CD4-positive, alpha-beta T cell treated with Interleukin-4 for 1 hour (primary cell): ENCODE measurements around the gene CKS2.
"Not testable (repeated sequence)": the region's sequence is repeated elsewhere in the genome, so short reads cannot be mapped to it uniquely, and the experiment has no call there.

ENCODE experiments used
- DNase-seq, 2 donors: peaks; one replicate each; pipeline ENCODE4 v3.0.0-alpha.2; 2020 to 2022

Gene CKS2

GRCh38 chr9:89311346-89312221 lies 589 bp downstream of the CKS2 start:
- no peak for DNase-seq

- DNase-seq: peak in 1 of 2 donors; percentile 38
Measured at GRCh38 chr9:89312222-89312571, 1.2 kb downstream of the CKS2 start.

DNA sequence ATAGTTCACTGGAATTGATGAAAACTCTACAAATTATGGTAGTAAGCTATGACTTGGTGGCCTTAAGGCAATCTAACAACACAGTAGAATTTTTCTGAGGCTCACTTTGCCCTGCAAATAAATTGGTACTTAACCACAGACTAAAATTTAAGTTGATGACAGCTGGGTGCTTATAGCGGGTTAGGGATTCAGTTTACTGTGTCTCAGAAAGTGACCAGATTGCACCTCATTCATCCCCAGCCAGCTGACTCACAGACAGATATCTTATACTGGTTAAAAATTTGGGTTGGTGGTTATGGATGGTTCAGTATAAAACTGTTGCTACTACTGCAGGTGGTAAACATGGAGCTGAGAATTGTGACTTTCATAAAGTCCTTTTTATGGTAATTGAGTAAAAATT lies 2.8 kb downstream of the CKS2 start:
- no peak for DNase-seq

DNA sequence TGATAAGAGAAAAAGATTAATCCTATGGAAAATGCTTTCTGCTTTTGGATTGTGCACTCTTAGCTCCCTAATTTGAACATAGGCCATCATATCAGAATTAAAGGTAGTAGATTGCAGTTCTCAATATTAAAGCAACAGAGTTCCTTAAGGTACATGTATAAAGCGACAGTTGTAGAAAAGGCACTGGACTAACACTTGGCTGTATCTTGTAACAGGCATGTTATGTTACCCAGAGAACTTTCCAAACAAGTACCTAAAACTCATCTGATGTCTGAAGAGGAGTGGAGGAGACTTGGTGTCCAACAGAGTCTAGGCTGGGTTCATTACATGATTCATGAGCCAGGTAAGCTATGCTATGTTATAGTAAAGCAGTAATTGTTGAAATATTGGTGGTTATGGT lies 4.0 kb downstream of the CKS2 start:
- DNase-seq: no peak

- DNase-seq: no peak
Measured at GRCh38 chr9:89315482-89315881, 4.5 kb downstream of the CKS2 start.

- DNase-seq: no peak
Measured at GRCh38 chr9:89317282-89317681, 6.3 kb downstream of the CKS2 start.

- DNase-seq: peak; percentile 94
Measured at GRCh38 chr9:89318123-89319014, 7.4 kb downstream of the CKS2 start, which contains the start of gene SECISBP2. Gene SECISBP2, plus strand, starts transcription at chr9:89318500. Its CDS starts 77 bp downstream, at chr9:89318577.

- no peak for DNase-seq
Measured at GRCh38 chr9:89319015-89319905, 8.3 kb downstream of the CKS2 start.

DNA sequence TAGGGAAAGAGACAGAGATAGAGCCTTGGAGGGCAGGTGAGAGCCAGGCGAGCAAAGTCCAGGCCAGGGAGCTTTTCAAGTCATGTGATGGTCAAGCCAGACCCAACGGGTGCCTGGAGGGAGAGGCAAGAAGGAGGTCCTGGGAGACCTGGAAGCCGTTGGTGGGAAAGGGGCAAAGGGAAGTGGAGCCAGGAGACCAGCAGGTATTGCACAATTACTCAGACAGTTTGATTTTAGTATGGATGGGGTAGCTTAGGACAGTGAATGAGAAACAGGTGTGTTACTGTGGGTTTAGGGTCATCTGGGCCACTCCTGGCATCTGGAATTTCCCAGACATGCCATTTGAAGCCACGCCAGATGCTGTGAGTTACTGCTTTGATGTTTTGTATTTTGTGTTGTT lies 12.4 kb downstream of the CKS2 start:
- no peak for DNase-seq

- DNase-seq: no peak
Measured at GRCh38 chr9:89325733-89326132, 14.7 kb downstream of the CKS2 start.

DNA sequence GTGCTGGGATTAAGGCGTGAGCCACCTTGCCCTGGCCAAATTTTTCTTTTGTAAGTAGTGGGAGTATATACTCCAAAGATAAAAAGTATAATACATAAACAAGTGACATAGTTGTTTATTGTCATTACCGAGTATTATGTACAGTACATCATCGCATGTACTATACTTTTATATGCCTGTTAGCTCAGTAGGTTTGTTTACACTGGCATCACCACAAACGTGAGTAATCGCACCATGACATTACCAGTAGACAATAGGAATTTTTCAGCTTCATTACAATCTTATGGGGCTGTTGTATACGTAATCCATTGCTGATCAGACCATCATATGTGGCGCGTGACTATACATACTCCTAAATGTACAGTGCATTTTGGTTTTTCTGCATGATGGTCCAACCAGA lies 17.1 kb downstream of the CKS2 start:
- DNase-seq: no peak

GRCh38 chr9:89329917-89330316 lies 18.9 kb downstream of the CKS2 start:
- no peak for DNase-seq

DNA sequence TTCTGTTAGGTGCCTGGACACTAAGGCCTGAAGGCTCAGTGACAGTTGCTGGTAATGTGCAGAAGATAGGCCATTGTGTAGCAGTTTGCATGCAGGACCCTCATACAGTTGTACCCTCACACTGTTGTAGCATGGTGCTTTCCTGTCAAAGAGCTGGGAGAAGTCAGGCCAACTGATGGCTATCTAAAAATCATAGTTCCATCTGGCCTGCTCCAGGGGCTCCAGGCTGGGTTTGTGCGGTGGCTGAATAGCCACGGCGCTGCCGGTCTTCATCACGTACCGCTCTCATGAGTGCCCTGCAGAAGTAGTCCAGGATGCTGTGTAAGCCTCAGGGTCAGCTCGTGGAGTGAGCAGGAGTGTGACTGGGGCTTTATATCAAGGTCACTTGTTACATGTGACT lies 19.5 kb downstream of the CKS2 start:
- no peak for DNase-seq

GRCh38 chr9:89339807-89340206 lies 28.8 kb downstream of the CKS2 start:
- DNase-seq: no peak

DNA sequence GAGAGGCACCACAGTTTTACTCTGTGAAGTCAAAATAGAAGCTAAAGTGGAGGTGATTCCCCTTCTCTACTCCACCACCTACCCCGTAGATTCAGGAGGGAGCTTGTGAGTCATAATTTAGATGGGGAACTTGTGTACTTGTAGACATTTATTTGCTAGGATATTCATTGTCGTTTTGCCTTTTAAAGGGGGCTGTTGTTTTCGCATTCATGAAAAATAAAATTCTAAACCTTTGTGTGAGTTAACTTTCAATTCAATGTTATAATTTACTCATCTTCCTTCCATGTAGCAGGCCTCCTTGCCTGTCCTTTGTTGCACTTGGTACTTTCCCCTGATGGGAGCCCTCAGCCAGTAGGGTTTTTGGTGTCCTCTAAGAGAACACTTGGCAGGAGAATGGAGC lies 29.3 kb downstream of the CKS2 start:
- no peak for DNase-seq

DNA sequence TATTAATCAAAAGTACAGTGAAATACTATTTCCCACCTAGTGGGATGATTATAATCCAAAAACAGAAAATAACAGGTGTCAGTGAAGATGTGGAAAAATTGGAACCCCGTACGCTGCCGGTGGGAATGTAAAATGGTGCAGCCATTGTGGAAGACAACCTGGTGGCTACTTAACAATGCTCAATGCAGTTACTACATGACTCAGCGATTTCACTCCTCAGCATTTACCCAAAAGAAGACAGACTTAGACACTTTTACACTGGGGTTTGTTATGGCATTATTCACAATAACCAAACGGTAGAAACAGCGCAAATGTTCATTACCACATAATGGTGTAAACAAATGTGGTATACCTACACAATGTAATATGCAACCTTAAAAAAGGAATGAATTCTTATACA lies 31.2 kb downstream of the CKS2 start:
- DNase-seq: no peak

GRCh38 chr9:89342948-89343347 lies 32.0 kb downstream of the CKS2 start:
- DNase-seq: no peak

GRCh38 chr9:89343812-89344211 lies 32.8 kb downstream of the CKS2 start:
- DNase-seq: not testable (repeated sequence)

DNA sequence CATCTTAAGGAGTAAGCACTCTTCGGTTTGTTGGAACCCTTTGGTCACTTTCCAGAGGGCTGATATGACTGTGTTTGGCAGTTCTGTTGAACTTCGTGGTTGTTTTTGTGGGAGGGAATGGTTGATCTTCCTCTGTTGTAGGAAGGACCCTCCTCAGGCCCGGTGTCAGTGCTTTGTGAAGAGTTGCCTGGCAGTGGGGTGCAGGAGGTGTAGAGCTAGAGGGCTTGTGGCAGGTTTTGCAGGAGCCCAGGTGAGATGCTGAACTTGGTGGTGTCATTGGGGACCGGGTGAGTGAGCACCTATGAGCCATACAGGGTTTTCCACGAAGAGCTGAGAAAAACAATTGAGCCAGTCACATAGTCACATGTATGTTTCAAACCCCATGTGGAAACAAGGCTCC lies 34.5 kb downstream of the CKS2 start:
- no peak for DNase-seq

- DNase-seq: no peak
Measured at GRCh38 chr9:89346696-89347095, 35.7 kb downstream of the CKS2 start.

DNA sequence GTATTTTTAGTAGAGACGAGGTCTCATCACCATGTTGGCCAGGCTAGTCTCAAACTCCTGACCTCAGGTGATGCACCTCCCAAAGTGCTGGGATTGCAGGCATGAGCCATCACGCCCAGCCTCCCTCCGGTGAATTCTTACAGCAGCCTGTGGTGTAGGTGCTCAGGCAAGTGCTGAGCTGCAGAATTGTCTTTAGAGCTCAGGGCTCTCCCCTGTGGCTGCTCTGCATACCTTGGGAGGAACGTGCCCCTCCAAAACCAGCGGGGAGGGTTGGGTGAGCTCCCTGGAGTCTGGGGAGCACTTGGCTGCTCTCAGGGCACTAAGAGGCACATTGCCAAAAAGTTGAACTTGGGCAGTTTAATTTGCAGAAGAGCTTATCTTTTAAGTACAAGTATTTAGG lies 36.7 kb downstream of the CKS2 start:
- DNase-seq: no peak

DNA sequence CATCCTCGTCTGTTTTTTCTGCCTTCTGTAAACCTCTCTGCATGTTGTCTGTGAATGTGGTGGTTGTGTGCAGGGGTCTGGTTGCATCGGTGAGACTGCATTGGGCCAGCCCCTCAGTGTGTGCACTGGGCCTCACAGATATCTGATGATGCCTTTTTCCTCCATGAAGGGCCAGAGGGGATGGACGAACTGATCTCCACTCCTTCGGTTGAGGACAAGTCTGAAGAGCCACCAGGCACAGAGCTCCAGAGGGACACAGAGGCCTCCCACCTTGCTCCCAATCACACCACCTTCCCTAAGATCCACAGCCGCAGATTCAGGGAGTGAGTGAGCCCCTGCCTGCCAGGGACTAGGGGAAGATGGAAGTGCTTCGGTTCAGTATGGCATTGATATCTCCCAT lies 38.6 kb downstream of the CKS2 start:
- no peak for DNase-seq

- no peak for DNase-seq
Measured at GRCh38 chr9:89350988-89351557, 40.1 kb downstream of the CKS2 start.
